IMR-90 (cell line): Measurements from ENCODE around the gene FLVCR1. TPM values are rescaled to one million over a fixed set of nuclear protein-coding genes. Genes with fewer than 3 reads are reported as not detected.

Experiments used
- ATAC-seq: fragments of 200-7000 bp; cut with Tn5 transposase; 2 replicates; pipeline ENCODE4 v1.9.1; 2020; ENCODE audit warnings: low read depth, mild to moderate bottlenecking, moderate library complexity
- BruUV-seq: library from RNA; stranded (reverse); fragments of 400-500 nt; replicated peaks from 2 replicates; lab custom pipeline; 2021; lab: Mats Ljungman, UMichigan
- CTCF ChIA-PET: fragments of 300-600 bp; formaldehyde crosslinking; extraction: SDS; loops from one replicate; lab custom pipeline; 2021; ENCODE audit warnings: antibody characterized with exemption; lab: Yijun Ruan, JAX
- POLR2A ChIA-PET: fragments of 300-600 bp; sonication (Branson Sonifier 250); formaldehyde crosslinking; loops from one replicate; lab custom pipeline; 2022; ENCODE audit warnings: antibody characterized with exemption; ENCODE audit not compliant: unreplicated experiment; lab: Charles Lee
- DNase-seq: peaks from one replicate; pipeline ENCODE4 v3.0.0; 2013
- H2AFZ ChIP-seq: replicated peaks from 2 replicates; pipeline ENCODE3; 2013; ENCODE audit warnings: low read length, mild to moderate bottlenecking; ENCODE audit not compliant: poor library complexity
- H2AK5ac ChIP-seq: 2 replicates; pipeline ENCODE4 v1.6.1; 2013; ENCODE audit warnings: low read depth, low read length, inconsistent platforms
- H2AK9ac ChIP-seq: replicated peaks from 2 replicates; pipeline ENCODE3; 2013; ENCODE audit warnings: mild to moderate bottlenecking, low read depth, low read length, moderate library complexity; ENCODE audit not compliant: poor library complexity
- H2BK120ac ChIP-seq: 2 replicates; pipeline ENCODE4 v1.6.1; 2013; ENCODE audit warnings: low read depth, low read length, inconsistent platforms
- H2BK15ac ChIP-seq: 3 replicates; pipeline ENCODE4 v1.6.1; 2013; ENCODE audit warnings: low read depth, low read length, inconsistent platforms
- H2BK20ac ChIP-seq: 2 replicates; pipeline ENCODE4 v1.6.1; 2013; ENCODE audit warnings: low read depth, mild to moderate bottlenecking, inconsistent platforms, low read length, moderate library complexity
- H2BK5ac ChIP-seq: 2 replicates; pipeline ENCODE4 v1.6.1; 2013; ENCODE audit warnings: mild to moderate bottlenecking, low read depth, low read length, inconsistent platforms; ENCODE audit not compliant: poor library complexity, severe bottlenecking
- H3K14ac ChIP-seq: replicated peaks from 2 replicates; pipeline ENCODE4 v1.6.1; 2013; ENCODE audit warnings: low read depth, low read length, inconsistent platforms
- H3K18ac ChIP-seq: 2 replicates; pipeline ENCODE4 v1.6.1; 2013; ENCODE audit warnings: low read depth, low read length, control low read depth
- H3K23ac ChIP-seq: 2 replicates; pipeline ENCODE4 v1.6.1; 2013; ENCODE audit warnings: low read depth, low read length, inconsistent platforms
- H3K27ac ChIP-seq: 2 replicates; pipeline ENCODE4 v1.5.1; 2013; ENCODE audit warnings: mild to moderate bottlenecking, control low read depth, low read length; ENCODE audit not compliant: insufficient read depth
- H3K27me3 ChIP-seq: 2 replicates; pipeline ENCODE4 v1.6.1; 2013; ENCODE audit warnings: low read length; ENCODE audit not compliant: control insufficient read depth, insufficient read depth
- H3K36me3 ChIP-seq: 2 replicates; pipeline ENCODE4 v1.6.1; 2013; ENCODE audit warnings: low read length, mixed read lengths; ENCODE audit not compliant: control insufficient read depth, insufficient read depth
- H3K4ac ChIP-seq: 2 replicates; pipeline ENCODE4 v1.6.1; 2013; ENCODE audit warnings: low read depth, low read length, inconsistent platforms
- H3K4me1 ChIP-seq: 2 replicates; pipeline ENCODE4 v1.6.1; 2013; ENCODE audit warnings: low read length, mixed read lengths; ENCODE audit not compliant: control insufficient read depth, insufficient read depth
- H3K4me2 ChIP-seq: 2 replicates; pipeline ENCODE4 v1.6.1; 2013; ENCODE audit warnings: low read depth, mild to moderate bottlenecking, control low read depth, low read length, moderate library complexity
- H3K4me3 ChIP-seq: 2 replicates; pipeline ENCODE4 v1.5.1; 2013; ENCODE audit warnings: low read depth, mild to moderate bottlenecking, control low read depth, low read length, moderate library complexity; ENCODE audit not compliant: insufficient read depth
- H3K56ac ChIP-seq: 2 replicates; pipeline ENCODE4 v1.6.1; 2013; ENCODE audit warnings: low read length, inconsistent platforms; ENCODE audit not compliant: insufficient read depth; ENCODE audit errors: extremely low read depth
- H3K79me1 ChIP-seq, 2 experiments: 2 replicates each; pipeline ENCODE4 v1.6.1; 2013; ENCODE audit warnings: low read length in 2 of 2, inconsistent platforms in 1 of 2, low read depth in 1 of 2
- H3K9ac ChIP-seq: 2 replicates; pipeline ENCODE4 v1.6.1; 2013; ENCODE audit warnings: low read depth, low read length, control low read depth
- H3K9me1 ChIP-seq: 2 replicates; pipeline ENCODE4 v1.6.1; 2013; ENCODE audit warnings: low read length, inconsistent platforms; ENCODE audit not compliant: insufficient read depth
- H3K9me3 ChIP-seq: 2 replicates; pipeline ENCODE4 v1.6.1; 2013; ENCODE audit warnings: low read length; ENCODE audit not compliant: control insufficient read depth, insufficient read depth
- H4K20me1 ChIP-seq: 2 replicates; pipeline ENCODE4 v1.6.1; 2013; ENCODE audit warnings: low read length, inconsistent platforms; ENCODE audit not compliant: insufficient read depth
- H4K5ac ChIP-seq: 2 replicates; pipeline ENCODE4 v1.6.1; 2013; ENCODE audit warnings: mild to moderate bottlenecking, low read depth, low read length, control low read depth
- H4K8ac ChIP-seq, 2 experiments: 2 replicates each; pipeline ENCODE4 v1.6.1; 2013; ENCODE audit warnings: low read depth in 2 of 2, low read length in 2 of 2, control low read depth in 1 of 2, inconsistent platforms in 1 of 2
- H4K91ac ChIP-seq: 2 replicates; pipeline ENCODE4 v1.6.1; 2013; ENCODE audit warnings: low read depth, low read length, inconsistent platforms; ENCODE audit not compliant: insufficient read depth
- BHLHE40 ChIP-seq: fragments of 150-350 bp; IDR thresholded peaks from 2 replicates; pipeline ENCODE4 v1.6.1; 2016; ENCODE audit warnings: mild to moderate bottlenecking, low read depth, low read length
- CHD1 ChIP-seq: IDR thresholded peaks from 2 replicates; pipeline ENCODE4 v1.6.1; 2012; ENCODE audit warnings: low read depth, low read length, improper control_type of control experiment
- POLR2A ChIP-seq: IDR thresholded peaks from 2 replicates; pipeline ENCODE4 v1.6.1; 2012; ENCODE audit warnings: mild to moderate bottlenecking, low read depth, low read length
- RCOR1 ChIP-seq: IDR thresholded peaks from 2 replicates; pipeline ENCODE4 v1.6.1; 2012; ENCODE audit warnings: mild to moderate bottlenecking, low read length, improper control_type of control experiment; ENCODE audit not compliant: insufficient replicate concordance
- WGBS, 2 experiments: methylation state at CpG; one replicate each; pipeline versions ENCODE4 v1.1.5 to v1.1.7; 2013; ENCODE audit warnings: missing lambda C conversion rate in 2 of 2; ENCODE audit not compliant: insufficient read length in 1 of 2; ENCODE audit errors: extremely low coverage in 2 of 2; 5-methylcytosine and 5-hydroxymethylcytosine counted together
- dilution Hi-C: fragments of 300-500 bp; cut with HindIII; formaldehyde crosslinking; loops from one replicate; pipeline ENCODE4 v1.14.3; 2018; ENCODE audit warnings: low sequenced_read_pairs; ENCODE audit not compliant: unreplicated experiment
- in situ Hi-C: fragments of 300-500 bp; cut with MboI; formaldehyde crosslinking; loops from 3 replicates; pipeline ENCODE4 v1.14.3; 2019; ENCODE audit warnings: low sequenced_read_pairs, inconsistent platforms, mixed read lengths
- intact Hi-C: fragments of 100-400 bp; cut with micrococcal nuclease; formaldehyde crosslinking; loops from 2 replicates; pipeline ENCODE4 v1.10.0; 2022
- polyA plus RNA-seq, 3 experiments: library from polyadenylated mRNA; depleted of rRNA; stranded (reverse); fragments of >200 nt; gene quantifications; 2 replicates each; pipeline ENCODE4 v1.2.3, GENCODE V29; 2012; ENCODE audit warnings: low replicate concordance in 1 of 3
- total RNA-seq: library from RNA; depleted of rRNA; stranded (reverse); fragments of >200 nt; gene quantifications from 2 replicates; pipeline ENCODE4 v1.2.3, GENCODE V29; 2012

FLVCR1 gene
- total and polyA plus RNA-seq, 2 of the 4 experiments (the other 2 are of a cell fraction), result 2.4 to 3.9 TPM

- H2BK15ac ChIP-seq, result no peak overlapping the region
- no peak overlapping the region for H2BK5ac ChIP-seq
- no peak overlapping the region for H3K27ac ChIP-seq
- H3K79me1 ChIP-seq, result no peaks in the 10 kb centered on the region
- CTCF ChIA-PET, result no interaction called here
- no peak overlapping the region for H4K91ac ChIP-seq
- intact Hi-C loops, result no loop called here
- H2BK20ac ChIP-seq, result no peak overlapping the region
- no peak overlapping the region for H4K8ac ChIP-seq
- H3K4me1 ChIP-seq, result no peaks in the 10 kb centered on the region
- no peak overlapping the region for H3K23ac ChIP-seq
- H3K14ac ChIP-seq, result no peak overlapping the region
- ATAC-seq (no peak), DNase-seq (no peak)
- no peak overlapping the region for H3K56ac ChIP-seq
- H2AK9ac ChIP-seq, result no peak overlapping the region
- TF ChIP-seq CHD1 (no peak), BHLHE40 (no peak), RCOR1 (no peak), POLR2A (no peak)
- H3K36me3 ChIP-seq, result no peaks in the 10 kb centered on the region
- H2AFZ ChIP-seq, result no peak overlapping the region
- peaks cover 2% of the 10 kb centered on the region; the same call in 1 of the 2 replicates for H3K27me3 ChIP-seq
- no CpG with 5 or more reads among the region's 6 CpGs for WGBS, 2 experiments
- no peak overlapping the region for H4K5ac ChIP-seq
- H2AK5ac ChIP-seq, result no peak overlapping the region
- no peak overlapping the region for H3K9ac ChIP-seq
- H3K4ac ChIP-seq, result no peak overlapping the region
- POLR2A ChIA-PET, result no interaction called here
- no peak overlapping the region for H2BK120ac ChIP-seq
- BruUV-seq, result no TSS peak
- dilution Hi-C loops, result no loop called here
- peaks cover 9% of the 10 kb centered on the region for H3K9me3 ChIP-seq
- H3K9me1 ChIP-seq, result no peaks in the 10 kb centered on the region
- in situ Hi-C loops, result no loop called here
- H3K18ac ChIP-seq, result no peak overlapping the region
- H4K20me1 ChIP-seq, result no peaks in the 10 kb centered on the region
- no peak overlapping the region for H3K4me3 ChIP-seq
- H3K4me2 ChIP-seq, result no peak overlapping the region
Observed at GRCh38 chr1:212942679-212943392, 84.8 kb downstream of the FLVCR1 start.
